Cardiac muscle cell (in vitro differentiated cells and primary cell): ENCODE results near the gene CCNI. TPM values are rescaled to one million over a fixed set of nuclear protein-coding genes. Genes with fewer than 3 reads are reported as not detected.

Experiments
- DNase-seq, 2 donors: peaks; one replicate each; pipeline versions ENCODE4 v3.0.0 to v3.0.0-alpha.2; 2010 to 2017; ENCODE audit warnings: low read depth in 1 of 2, low spot score in 1 of 2
- H3K27ac ChIP-seq: fragments of 200-600 bp; sonication (generic); 2 replicates; pipeline ENCODE4 v1.5.1; 2016
- H3K27me3 ChIP-seq: fragments of 200-600 bp; sonication (generic); 2 replicates; pipeline ENCODE4 v1.6.0; 2016; ENCODE audit warnings: control low read depth
- H3K36me3 ChIP-seq: fragments of 200-600 bp; sonication (generic); 2 replicates; pipeline ENCODE4 v1.5.1; 2016; ENCODE audit warnings: control low read depth
- H3K4me1 ChIP-seq: fragments of 200-600 bp; sonication (generic); 2 replicates; pipeline ENCODE4 v1.8.1; 2017; ENCODE audit warnings: low read depth, mild to moderate bottlenecking, mixed run types
- H3K4me3 ChIP-seq: fragments of 200-600 bp; sonication (generic); 2 replicates; pipeline ENCODE4 v1.5.1; 2016; ENCODE audit warnings: mild to moderate bottlenecking
- H3K9me3 ChIP-seq: fragments of 200-600 bp; sonication (generic); 2 replicates; pipeline ENCODE4 v1.5.1; 2017; ENCODE audit warnings: low read depth, mild to moderate bottlenecking, control low read depth
- CTCF ChIP-seq: IDR thresholded peaks from 2 replicates; pipeline ENCODE4 v1.5.1; 2012; ENCODE audit warnings: low read depth, mild to moderate bottlenecking, low read length
- polyA plus RNA-seq: library from polyadenylated mRNA; unstranded; fragments of >200 nt; fragmentation: Nextera tagmentation; extraction: Ambion mirVana; gene quantifications from 2 replicates; pipeline ENCODE4 v1.2.1, GENCODE V29; 2016
- total RNA-seq: library from RNA; depleted of rRNA; stranded (reverse); fragments of >200 nt; gene quantifications from 2 replicates; pipeline ENCODE4 v1.2.3, GENCODE V29; 2016

Gene CCNI
- total and polyA plus RNA-seq, 2 experiments from 2014 or later, result 129 to 140 TPM

- Histone ChIP-seq H3K27me3 (no peaks in the 10 kb centered on the region), H3K27ac (peak overlapping the region; percentile 40), H3K36me3 (no peaks in the 10 kb centered on the region), H3K4me1 (peaks cover 37% of the 10 kb centered on the region), H3K4me3 (no peak overlapping the region), H3K9me3 (no peaks in the 10 kb centered on the region)
- no peak for TF ChIP-seq CTCF
- DNase-seq, result peak in 1 of 2 donors; percentile 94
Measured at GRCh38 chr4:77007358-77008230, 68.2 kb downstream of the CCNI start.

- peak overlapping the region; percentile 40 for H3K27ac ChIP-seq
- peaks cover 37% of the 10 kb centered on the region for H3K4me1 ChIP-seq
- peak in 1 of 2 donors; percentile 72 for DNase-seq
- H3K27me3 ChIP-seq, result no peaks in the 10 kb centered on the region
- H3K4me3 ChIP-seq, result no peak overlapping the region
- H3K9me3 ChIP-seq, result no peaks in the 10 kb centered on the region
- no peak for TF ChIP-seq CTCF
- no peaks in the 10 kb centered on the region for H3K36me3 ChIP-seq
Measured at GRCh38 chr4:77006753-77007353, 68.9 kb downstream of the CCNI start.

- no peaks in the 10 kb centered on the region for H3K27me3 ChIP-seq
- H3K4me3 ChIP-seq, result no peak overlapping the region
- no peaks in the 10 kb centered on the region for H3K36me3 ChIP-seq
- TF ChIP-seq CTCF, result no peak
- DNase-seq, result no peak
- peaks cover 40% of the 10 kb centered on the region for H3K4me1 ChIP-seq
- no peaks in the 10 kb centered on the region for H3K9me3 ChIP-seq
- no peak overlapping the region for H3K27ac ChIP-seq
Measured at GRCh38 chr4:77003400-77003799, 72.4 kb downstream of the CCNI start.

GRCh38 chr4:77002321-77003107 is 73.3 kb downstream of the CCNI start:
- Histone ChIP-seq H3K27ac (peak overlapping the region; percentile 52), H3K9me3 (no peaks in the 10 kb centered on the region), H3K4me3 (no peak overlapping the region), H3K27me3 (no peaks in the 10 kb centered on the region), H3K36me3 (no peaks in the 10 kb centered on the region), H3K4me1 (peaks cover 33% of the 10 kb centered on the region)
- peak in 1 of 2 donors; percentile 67 for DNase-seq
- no peak for TF ChIP-seq CTCF

GRCh38 chr4:77001907-77002306 is 73.9 kb downstream of the CCNI start:
- H3K9me3 ChIP-seq, result no peaks in the 10 kb centered on the region
- peak; percentile 30 to 64 for DNase-seq
- no peak for TF ChIP-seq CTCF

More at GRCh38 chr4:77001907-77002306, 73.9 kb downstream of the CCNI start:
- peaks cover 27% of the 10 kb centered on the region for H3K4me1 ChIP-seq
- no peaks in the 10 kb centered on the region for H3K27me3 ChIP-seq
- H3K27ac ChIP-seq, result peak overlapping the region; percentile 52
- no peaks in the 10 kb centered on the region for H3K36me3 ChIP-seq
- no peak overlapping the region for H3K4me3 ChIP-seq
